Measurements from ENCODE around the gene JAM3.
"Not testable (repeated sequence)": the region's sequence is repeated elsewhere in the genome, so short reads cannot be mapped to it uniquely, and the experiment has no call there.

The JAM3 gene

GRCh38 chr11:134151083-134151747 lies 82.3 kb downstream of the JAM3 start:
- no peak for DNase-seq

DNA sequence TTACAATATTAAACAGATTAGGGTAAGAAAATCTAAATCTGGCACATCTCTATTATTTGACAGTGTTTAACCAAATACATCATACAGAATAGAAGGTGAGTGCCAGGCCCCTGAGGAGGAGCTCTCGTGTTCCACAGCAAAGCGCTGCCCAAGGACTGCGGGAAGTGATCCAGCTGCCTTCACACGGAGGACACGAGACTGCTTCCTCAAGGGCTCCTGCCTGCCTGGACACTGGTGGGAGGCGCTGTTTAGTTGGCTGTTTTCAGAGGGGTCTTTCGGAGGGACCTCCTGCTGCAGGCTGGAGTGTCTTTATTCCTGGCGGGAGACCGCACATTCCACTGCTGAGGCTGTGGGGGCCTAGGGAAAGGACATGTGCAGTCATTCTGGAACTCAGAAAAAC lies 83.8 kb downstream of the JAM3 start:
- no peak for DNase-seq

DNA sequence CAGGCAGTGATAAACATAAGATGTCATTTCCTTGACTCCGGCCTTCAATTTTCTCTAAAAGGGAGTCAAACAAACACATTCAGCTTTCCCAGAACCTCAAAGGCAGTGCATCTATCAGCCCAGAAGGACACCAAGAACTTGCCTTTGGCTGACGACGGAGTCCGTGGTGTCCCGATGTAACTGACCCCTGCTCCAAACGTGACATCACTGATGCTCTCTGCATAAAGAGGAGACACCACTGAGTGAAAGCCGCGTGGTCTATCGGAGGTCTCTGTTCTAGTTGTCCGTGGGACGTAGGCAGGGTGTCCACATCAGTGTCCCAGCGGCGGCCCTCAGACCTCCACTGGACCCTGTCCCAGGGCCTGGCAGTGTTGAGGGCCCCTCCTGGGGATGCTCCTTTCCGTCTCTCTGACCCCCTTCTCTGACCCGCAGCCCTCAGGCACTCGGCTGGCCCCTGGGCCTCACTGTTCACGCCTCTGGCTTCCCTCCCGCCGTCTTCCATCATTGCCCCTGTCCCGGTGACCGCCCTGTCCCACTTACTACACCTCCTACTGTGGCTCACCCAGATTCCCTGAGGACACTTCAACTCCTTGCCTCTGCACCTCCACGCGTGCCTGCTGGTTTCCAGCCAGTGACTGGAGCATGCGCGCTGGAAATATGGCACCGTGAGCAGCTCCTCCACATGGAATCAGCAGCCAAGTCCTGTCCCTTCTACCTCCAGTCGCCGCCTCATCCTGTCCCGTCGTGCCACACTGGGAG lies 84.5 kb downstream of the JAM3 start:
- no peak for DNase-seq

- DNase-seq, result no peak
Measured at GRCh38 chr11:134154441-134154840, 85.6 kb downstream of the JAM3 start.

DNA sequence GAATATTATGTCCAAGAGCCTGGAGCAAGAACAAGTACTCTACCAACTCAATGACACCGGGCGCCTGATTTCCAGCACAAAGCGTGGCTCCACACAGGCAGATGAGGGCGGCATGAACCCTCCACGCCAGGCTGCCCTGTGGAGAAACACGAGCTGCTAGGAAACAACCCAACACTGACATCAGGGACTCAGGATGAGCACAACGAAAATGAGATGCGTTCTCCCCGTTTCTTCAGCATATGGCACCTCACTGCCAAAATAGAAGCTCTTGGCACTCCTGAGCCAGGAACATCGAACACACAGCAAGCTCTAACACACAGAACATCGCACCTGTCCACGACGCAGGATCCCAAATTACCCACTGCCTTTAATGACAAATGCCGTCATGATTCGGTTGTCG lies 86.6 kb downstream of the JAM3 start:
- no peak for DNase-seq

DNA sequence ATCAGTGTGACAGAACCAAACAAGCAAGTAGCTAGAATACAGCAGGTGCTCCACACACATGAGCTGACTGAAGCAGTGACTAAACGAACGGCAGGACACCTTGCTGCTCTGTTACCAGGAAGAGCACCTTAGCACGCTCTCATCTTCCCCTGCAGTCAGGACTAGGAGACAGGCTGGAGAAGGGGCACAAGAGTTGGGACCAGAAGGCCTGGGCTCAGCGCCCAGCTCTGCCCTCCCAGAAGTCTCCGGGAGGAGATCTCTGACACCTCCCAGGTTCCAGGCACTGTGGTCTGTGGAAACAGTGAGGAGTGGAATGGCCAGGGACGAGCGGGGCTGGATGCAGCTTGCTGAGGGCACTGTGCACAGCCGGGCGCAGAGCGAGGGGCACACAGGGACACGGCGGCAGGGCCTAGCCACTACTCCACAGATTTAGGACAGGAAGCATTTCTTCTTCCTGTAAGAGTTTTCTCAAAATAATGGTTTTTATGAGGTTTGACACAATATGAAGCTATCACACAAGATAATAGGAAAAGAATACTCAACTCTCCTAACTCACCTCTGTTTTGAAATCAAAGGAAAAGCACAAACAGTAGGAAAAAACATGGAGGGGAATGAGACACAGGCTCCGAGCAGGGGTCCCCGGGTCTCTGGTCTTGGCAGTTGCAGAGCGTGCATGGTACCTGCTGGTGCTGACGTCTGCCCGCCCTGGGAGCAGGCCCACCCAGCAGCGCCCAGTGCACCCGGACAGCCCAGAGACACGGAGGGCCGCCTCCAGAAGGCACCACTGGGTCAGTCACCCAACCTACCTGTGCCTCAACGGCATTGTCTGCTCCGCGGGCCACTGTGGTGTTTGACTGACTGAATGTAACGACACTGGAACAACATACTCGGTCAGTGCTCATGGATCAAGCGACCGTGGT lies 87.3 kb downstream of the JAM3 start:
- no peak for DNase-seq

DNA sequence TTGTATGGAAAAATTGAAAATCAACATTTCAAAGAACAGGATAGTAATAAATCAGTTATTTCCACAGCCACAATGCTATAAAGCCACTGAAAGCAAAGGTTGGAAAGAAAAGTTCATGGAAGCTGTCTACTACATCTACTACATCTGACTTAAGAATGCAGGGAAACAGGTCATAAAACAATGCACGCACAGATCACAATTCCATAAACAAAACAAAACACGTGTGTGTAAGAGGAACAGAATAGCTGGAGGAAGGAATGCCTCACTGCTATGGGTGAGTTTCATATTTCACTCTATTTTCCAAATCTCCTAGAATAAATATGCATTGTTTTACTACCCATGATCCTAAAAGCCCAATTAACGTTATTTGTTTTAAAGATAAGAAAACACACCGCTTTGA lies 88.6 kb downstream of the JAM3 start:
- DNase-seq, result no peak

- DNase-seq, result no peak
Measured at GRCh38 chr11:134158023-134158422, 89.2 kb downstream of the JAM3 start.

- no peak for DNase-seq
Measured at GRCh38 chr11:134159652-134160051, 90.8 kb downstream of the JAM3 start.

DNA sequence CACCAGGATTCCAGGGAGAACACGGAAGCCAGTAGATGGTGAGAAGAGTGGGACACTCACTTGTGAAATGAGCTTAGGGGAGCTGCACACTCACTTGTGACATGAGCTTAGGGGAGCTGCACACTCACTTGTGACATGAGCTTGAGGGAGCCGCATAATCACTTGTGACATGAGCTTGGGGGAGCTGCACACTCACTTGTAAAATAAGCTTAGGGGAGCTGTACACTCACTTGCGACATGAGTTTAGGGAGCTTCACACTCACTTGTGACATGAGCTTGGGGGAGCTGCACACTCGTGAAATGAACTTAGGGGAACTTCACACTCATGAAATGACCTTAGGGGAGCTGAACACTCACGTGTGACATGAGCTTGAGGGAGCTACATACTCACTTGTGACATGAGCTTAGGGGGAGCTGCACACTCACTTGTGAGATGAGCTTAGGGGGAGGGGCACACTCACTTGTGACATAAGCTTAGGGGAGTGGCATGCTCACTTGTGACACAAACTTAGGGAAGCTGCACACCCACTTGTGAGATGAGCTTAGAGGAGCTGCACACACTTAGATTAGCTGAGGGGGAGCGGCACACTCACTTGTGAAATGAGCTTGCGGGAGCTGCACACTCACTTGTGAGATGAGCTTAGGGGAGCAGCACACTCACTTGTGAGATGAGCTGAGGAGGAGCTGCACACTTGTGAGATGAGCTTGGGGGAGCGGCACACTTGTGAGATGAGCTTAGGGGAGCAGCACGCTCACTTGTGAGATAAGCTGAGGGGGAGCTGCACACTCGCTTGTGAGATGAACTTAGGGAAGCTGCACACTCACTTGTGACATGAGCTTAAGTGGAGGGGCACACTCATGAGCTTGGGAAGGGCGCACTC lies 95.9 kb downstream of the JAM3 start:
- DNase-seq, result no peak

DNA sequence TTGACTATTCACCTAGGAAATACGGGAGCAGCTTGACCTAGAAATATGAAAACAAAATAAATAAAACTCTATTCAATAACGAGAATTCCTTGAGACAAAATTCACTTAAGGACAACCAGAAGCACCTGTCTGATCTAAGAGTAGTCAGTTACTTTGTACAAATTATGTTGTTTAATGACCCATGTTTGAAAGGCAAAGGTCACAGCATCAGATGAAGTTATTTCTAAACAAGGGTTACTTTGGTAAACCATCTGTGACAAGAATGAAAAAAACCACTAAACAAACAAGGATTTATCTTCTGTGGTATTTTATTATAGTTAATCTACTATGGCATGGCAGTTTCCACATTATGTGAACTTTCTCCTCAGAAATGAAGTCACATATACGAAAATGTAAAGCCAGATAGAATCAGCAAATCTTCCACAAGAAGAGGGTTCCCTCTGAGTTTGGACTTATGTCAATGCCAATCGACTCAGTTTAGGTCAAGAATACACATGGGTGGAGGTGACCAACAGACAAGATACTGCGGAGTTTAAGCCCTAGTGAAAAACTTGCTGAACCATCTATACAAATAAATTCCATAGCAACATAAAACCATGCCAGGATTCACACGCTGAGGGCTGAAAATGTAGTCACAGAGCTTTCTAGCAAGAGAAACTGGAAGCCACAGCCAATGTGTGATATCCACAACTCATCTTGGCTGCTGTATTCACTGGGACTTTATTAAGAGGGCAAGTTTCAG lies 101.5 kb downstream of the JAM3 start:
- DNase-seq, result no peak

DNA sequence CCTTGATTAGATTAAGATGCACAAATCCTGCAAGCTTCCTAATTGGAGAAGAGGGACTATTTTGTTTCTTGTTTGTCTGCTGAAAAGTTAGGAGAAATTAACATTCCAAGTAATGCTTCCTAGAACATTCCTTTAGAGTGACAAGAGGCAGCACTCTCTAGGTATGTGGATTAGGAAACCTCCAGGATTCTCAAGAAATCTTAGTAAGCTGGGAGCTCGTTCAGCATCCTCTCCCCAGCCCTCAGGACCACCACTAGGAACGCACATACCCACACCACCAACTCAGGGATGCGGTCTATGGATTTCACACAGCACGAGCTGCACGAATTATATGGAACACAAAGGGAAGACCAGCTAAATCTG lies 102.0 kb downstream of the JAM3 start:
- DNase-seq, result no peak

GRCh38 chr11:134171951-134172350 lies 103.1 kb downstream of the JAM3 start:
- no peak for DNase-seq

DNA sequence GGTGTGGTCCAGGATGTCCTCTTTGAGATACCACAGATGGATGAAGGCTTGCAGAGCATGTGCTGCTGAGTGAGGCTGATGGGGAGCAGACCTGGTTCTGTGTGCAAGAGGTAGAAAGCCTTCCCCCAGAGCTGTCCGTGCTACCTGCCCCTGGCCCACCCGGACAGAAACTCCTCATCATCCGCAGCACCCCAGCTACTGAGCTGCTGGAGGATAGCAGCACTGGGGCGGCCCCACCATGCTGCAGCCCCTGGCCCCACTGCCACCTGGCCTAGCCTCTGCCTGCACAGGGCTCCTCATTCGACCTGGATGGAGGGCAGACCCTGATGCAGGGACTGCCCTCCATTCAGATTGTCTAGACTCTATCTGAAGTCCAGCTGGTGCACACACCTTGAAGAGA lies 104.4 kb downstream of the JAM3 start:
- no peak for DNase-seq

GRCh38 chr11:134176284-134176683 lies 107.4 kb downstream of the JAM3 start:
- no peak for DNase-seq

- no peak for DNase-seq
Measured at GRCh38 chr11:134178032-134178674, 109.3 kb downstream of the JAM3 start.

DNA sequence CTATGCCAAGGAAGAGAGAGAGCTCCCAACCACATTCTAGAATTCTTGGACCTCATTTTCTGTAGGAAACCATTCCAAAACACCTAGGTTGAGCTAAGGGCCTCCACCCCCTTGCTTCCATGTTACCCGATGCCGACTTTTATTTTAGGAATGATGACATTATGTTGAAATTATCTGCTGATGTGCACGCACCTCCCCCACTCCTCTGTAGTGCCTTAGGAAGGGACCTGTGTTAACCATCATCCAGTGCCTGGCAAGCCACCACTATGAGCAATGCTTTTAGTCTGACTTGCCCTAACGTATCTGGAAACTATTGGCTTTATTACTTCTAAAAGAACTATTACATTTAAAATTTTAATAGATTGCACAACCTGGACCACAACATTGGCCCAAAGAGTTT lies 112.8 kb downstream of the JAM3 start:
- DNase-seq, result no peak

GRCh38 chr11:134188092-134188491 lies 119.2 kb downstream of the JAM3 start:
- not testable (repeated sequence) for DNase-seq

- no peak for DNase-seq
Measured at GRCh38 chr11:134196756-134197155, 127.9 kb downstream of the JAM3 start.

GRCh38 chr11:134199531-134199930 lies 130.7 kb downstream of the JAM3 start:
- no peak for DNase-seq

DNA sequence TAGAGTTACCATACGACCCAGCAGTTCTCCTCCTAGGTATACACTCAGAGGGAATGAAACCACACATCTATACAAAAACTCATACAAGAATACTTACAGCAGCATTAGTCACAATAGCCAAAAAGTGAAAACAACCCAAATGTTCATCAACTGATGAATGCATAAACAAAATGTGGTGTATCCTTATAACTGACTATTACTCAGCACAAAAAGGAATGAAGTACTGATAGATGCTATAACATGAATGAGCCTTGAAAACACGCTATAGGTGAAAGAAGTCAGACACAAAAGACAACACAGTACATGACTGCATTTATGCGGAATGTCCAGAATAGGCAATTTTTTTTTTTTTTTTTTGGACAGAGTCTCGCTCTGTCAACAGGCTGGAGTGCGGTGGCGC lies 131.8 kb downstream of the JAM3 start:
- no peak for DNase-seq

Data from NCI-H2227 treated with DMSO at 0.1 percent for 48 hours (cell line).